DOHH2 (cell line): ENCODE measurements around the gene NSMCE3.

Experiments
- CTCF ChIP-seq: fragments of 200-600 bp; sonication (generic); IDR thresholded peaks from one replicate; pipeline ENCODE4 v1.5.1; 2014; ENCODE audit warnings: antibody characterized with exemption, mild to moderate bottlenecking, low read depth, low read length; ENCODE audit not compliant: poor library complexity, severe bottlenecking
- EZH2phosphoT487 ChIP-seq: fragments of 200-600 bp; sonication (generic); IDR thresholded peaks from 2 replicates; pipeline ENCODE4 v1.6.1; 2017; ENCODE audit warnings: borderline replicate concordance, mild to moderate bottlenecking, antibody characterized with exemption, low read length, moderate library complexity, mixed read lengths

GRCh38 chr15:29233566-29233965, 36.1 kb downstream of the NSMCE3 start:
- no peak for TF ChIP-seq CTCF
- TF ChIP-seq EZH2phosphoT487: no peak
